GM18511 (cell line): ENCODE data around the gene DKK2.

Experiments used
- ATAC-seq: cut with Tn5 transposase; IDR thresholded peaks from one replicate; pipeline ENCODE4 v1.9.1; 2021; ENCODE audit warnings: mild to moderate bottlenecking, moderate library complexity; ENCODE audit not compliant: unreplicated experiment

DKK2 gene

DNA sequence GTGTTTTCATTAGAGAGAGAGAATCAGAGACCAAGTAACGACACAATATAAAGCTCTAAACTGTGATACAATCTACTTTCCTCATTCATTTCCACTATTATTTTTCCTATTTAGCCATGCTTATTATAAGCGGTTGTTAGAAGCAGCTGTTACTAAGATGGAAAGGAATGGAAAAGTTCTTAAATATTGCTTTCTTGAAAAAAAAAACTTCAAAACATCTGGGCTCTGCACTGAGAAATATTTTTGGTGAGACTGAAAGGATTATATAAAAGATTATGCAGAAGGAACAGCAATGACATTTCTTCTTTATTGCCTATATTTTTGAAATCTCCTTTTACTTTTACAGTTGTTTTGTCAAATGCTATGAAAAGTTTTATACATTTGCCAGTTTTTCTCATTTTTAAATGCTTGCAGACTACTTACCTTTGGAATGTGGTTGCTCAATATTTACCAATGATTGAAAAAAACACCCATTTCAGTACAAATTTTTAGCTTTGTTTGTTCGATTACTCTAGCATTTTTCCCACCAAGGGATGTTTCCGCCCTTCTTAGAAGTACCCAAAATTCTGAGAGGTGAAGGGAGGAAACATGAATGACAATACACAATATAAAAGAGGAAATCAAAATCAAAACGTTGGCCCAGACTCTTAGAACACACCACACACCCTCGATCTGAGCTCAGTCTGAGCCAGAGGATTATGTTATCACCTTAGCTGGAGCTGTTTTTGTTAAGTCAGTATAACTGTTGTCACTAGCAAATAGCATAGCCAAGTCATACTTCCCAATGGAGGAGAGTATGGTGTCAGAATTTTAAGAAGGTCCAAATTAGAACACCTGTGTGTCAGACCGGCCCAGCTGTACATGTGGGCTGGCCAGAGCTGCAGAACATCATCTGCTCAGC, 18.4 kb downstream of the DKK2 start:
- ATAC-seq: no peak

DNA sequence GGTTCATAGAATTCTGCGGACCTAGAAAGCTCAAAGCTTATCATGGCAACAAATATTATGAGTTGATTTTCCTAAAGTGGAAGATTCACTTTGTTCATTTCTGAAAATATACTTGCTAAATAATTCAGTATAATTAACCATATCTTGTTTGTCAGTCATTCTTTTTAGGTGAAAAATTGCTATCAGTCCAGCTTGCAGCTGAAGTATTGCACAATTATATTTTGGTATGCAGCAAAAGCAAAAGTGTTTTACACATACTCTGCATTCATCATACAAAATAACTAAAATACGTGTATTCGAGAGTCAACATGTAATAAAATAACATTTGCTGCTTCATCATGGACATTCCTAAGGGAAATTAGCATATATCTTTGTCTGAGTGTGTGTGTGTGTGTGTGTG, 24.8 kb downstream of the DKK2 start:
- no peak for ATAC-seq

DNA sequence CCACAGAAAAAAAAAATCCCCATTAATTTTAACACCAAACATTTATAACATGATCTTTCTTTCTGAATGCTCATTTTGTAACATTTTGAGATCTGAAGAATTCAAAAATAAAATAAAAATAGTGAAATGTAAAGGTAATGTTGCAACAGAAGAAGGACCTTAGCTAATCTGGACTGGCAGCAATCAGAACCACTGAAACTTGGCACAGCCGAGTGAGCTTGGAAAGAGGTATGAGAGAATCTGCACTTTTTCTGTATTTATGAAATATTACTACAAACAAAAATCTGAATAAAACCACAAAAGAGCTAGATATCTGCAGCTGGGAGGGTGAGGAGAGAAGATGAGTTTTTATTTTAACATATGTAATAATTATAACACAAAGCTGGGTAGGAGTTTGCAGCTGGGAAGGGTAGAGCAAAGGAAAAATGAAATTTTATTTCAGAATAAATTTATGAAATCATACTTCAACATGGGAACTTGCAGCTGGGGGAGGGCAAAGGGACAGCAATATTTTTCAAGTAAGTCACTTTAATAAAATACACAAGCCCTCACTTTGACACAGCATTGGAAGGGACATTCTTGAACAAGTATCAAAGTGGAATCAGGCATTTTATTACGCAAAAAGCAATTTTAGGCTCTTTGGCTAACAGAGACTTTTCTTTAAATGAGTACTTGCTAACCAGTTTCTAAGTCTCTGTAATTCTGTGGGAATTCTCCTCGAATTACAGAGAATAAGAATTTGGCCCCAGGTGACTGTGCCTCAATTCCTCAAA, 26.7 kb downstream of the DKK2 start:
- no peak for ATAC-seq

DNA sequence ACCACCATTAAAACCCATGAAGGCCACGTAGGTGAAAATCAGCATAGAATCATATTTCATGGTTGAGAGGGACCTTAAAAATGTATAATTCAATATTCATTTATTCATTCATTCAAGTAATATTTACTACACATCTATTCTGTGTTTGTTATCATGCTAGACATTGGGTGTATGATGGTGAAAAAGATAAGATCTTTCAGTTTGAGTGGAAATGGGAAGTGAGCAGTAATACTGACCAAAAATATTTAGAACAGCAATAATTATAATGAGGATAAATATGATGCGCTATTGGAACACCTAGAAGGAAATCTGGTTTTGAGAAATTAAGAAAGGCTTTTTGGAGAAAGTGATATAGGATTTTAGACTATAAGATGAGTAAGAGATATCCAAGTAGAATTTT, 28.0 kb downstream of the DKK2 start:
- no peak for ATAC-seq

DNA sequence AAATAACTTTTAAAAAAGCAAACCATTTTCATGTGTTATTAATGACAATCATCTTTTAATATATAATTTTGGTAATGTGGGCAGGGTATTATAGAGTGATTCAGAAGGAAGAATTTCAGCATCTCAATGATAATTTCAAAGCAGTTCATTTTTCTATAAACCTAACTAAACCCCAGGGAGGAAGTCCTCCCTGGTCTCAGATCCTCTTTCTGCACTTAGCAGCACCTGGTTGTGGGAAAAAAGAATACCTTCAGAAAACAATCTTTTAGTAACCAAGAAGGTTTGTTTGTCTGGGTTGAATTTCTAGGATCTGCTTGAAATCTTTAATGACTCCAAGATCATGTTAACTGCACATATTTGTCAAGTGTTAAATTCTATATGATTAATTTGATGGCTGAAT, 29.9 kb downstream of the DKK2 start:
- peak; percentile 71 for ATAC-seq

DNA sequence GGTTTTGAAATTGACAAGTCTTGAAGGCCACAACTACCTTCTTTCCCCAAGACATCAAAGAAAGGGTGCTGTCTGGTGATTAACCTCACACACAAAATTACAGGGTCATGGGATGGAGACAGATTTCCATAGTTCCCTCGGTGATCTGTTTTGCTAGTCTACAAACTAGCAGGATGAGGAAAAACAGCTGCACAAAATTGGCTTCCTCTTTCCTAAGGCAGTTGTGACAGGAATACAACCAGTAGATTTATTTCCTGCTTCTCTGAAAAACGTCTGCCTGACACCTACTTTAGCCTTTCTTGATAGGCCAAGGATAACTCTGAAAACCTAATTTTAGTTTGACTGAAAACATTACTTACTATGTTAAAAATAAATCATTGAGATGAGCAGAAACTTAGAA, 39.6 kb downstream of the DKK2 start:
- no peak for ATAC-seq

DNA sequence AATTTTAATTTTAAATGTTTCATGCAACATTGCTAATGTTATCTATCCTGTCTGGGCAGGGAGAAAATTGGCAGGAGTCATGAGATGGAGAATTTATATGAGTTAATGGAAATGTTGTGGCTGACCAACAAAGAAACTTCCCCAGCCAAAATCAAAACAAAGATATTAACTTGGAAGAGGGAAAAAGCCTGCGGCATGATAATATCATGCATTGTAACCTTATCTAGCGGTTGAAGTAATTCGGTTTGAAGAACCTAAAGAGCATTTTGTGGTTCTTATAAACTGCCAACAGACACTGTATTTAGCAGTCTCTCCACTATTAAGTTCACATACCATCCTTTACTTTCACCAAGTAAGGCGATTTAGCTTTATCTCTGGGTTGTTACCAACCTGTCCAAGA, 42.3 kb downstream of the DKK2 start:
- ATAC-seq: no peak

DNA sequence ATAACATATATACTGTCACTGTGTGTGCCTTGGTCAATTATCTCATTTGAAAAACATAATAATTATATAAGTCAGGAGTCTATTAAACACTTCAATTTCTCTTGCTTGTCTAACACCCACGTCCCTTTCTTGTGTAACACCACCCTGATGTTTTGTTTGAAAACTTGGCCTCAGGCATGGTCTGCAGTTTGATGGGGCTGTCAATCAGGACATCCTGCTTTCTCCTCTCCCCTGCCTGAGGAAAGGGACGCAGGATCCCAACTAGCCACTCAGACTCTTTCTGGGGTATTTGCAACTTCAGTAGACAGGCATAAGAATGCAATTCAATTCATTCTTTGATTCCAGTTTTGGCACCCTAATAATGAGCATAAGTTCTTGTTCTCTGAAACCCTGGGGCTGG, 48.8 kb downstream of the DKK2 start:
- ATAC-seq: no peak

DNA sequence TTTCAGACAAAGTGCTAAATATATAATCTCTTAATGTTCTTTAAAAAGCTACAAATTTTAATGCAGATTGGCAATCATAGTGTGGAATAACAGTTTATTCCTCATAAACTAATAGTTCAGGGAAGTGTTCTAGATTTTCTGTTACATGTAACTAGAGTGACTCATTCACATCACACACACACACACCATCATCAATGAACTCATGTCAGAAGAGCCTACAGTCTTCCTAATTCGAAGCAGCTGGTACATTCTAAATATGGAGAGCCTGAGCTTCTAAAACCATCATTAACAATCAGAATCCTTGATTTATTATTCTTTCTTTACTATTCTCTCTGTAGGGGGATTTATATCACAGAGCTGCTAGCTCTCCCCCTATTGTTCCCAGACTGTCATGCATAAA, 49.6 kb downstream of the DKK2 start:
- no peak for ATAC-seq

DNA sequence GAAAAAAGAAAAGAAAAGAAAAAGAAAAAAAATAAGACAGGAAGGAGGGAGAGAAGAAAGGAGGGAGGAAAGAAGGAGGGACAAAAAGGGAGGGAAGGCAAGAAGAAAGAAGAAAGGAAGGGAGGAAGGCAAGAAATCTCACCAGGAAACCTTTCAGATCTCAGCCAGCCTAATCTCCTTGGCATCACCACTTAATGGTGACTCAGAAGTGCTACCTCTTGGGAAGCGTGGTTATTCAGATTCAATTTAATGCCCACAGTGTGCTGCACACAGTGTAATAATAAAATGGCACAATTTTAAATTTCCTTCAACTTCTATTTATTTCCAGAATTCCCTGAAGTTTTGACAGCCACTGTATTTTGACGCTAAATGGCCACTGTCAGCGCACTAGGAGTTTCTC, 50.3 kb downstream of the DKK2 start:
- ATAC-seq: no peak

DNA sequence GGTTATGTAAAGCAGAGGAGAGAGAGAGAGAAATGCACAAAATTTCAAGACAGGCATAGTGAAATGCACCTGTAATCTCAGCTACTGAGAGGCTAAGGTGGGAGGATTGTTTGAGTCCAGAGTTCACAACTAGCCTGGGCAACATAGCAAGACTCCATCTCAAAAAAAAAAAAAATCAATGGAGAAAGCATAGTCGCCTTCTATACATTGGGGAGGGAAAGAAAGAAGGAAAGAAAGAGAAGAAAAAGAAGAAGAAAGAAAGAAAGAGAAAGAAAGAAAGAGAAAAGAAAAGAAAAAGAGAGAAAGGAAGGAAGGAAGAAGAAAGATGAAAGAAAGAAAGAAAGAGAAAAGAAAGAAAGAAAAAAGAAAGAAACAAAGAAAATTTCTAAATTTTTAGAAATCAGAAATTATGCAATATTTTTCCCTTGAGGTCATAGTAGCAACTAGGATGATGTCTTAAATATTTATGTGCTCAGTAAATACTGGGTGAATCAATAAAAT, 53.4 kb downstream of the DKK2 start:
- no peak for ATAC-seq

DNA sequence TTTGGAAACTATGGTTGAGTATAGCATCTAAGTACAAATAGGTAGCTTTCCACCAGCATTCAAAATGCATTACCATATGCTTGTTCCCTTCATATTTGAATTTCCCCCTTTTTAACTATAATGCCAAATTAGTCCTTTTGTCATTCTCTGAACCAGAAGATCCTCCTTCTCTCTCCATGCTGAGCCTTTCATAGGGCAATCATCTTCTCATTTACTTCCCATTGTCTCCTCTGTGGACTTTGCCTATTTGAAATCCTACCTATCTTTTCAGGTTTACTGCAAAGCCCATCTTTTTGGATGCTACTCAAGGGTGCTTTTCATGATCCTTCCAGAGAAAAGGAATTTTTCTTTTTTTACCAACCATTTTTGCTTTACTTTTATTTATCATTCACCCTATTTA, 54.7 kb downstream of the DKK2 start:
- ATAC-seq: no peak

DNA sequence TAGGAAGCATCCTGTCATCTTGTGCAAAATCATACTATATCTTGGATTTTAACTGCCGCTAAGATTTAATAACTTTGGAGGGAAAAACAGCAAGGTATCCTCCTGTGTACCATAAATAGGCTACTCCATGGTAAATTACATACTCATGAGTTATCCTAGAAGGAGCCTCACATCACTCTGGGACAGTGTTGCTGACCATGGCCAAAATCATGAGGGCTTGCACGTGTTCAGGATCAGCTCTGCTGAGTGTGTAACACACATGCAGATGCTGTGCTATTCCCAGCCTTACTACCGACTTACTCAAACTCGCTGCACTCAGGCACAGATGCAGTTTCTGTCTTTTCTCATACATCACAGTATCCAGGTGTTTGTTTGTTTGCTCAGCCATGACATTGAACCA, 56.6 kb downstream of the DKK2 start:
- ATAC-seq: no peak

DNA sequence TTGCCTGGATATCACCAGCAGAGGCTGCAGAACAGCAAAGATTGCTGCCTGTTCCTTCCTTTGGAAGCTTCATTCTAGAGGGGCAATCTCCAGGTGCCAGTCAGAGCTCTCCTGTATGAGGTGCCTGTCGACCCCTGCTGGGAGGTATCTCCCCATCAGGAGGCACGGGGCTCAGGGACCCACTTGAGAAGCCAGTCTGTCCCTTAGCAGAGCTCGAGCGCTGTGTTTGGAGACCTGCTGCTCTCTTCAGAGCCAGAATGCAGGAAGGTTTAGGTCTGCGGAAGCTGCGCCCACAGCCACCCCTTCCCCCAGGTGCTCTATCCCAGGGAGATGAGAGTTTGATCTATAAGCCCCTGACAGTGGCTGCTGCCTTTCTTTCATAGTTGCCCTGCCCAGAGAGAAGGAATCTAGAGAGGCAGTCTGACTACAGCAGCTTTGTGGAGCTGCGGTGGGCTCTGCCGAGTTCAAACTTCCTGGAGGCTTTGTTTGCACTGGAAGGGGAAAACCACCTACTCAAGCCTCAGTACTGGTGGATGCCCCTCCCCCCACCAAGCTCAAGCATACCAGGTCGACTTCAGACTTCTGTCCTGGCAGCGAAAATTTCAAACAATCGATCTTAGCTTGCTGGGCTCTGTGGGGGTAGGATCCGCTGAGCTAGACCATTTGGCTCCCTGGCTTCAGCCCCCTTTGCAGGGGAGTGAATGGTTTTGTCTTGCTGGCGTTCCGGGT, 57.9 kb downstream of the DKK2 start:
- no peak for ATAC-seq

DNA sequence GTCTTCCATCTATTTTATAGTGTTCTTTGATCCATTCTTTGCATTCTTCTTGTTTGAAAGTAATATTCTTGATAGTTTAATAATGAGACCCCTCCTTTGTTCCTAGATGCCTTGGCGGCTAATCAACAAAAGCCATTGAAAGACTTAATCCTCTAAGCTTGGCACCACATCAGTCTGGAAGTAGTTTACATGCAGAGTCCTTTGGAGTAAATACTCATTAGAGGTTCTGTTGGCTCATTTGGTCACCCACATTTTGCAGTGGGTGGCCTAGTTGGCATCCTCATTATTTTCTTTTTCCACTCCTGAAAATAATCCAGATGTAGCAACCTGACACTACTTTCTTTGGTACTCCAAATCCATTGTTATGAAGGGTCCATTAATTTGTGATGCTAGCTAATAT, 64.5 kb downstream of the DKK2 start:
- ATAC-seq: no peak

DNA sequence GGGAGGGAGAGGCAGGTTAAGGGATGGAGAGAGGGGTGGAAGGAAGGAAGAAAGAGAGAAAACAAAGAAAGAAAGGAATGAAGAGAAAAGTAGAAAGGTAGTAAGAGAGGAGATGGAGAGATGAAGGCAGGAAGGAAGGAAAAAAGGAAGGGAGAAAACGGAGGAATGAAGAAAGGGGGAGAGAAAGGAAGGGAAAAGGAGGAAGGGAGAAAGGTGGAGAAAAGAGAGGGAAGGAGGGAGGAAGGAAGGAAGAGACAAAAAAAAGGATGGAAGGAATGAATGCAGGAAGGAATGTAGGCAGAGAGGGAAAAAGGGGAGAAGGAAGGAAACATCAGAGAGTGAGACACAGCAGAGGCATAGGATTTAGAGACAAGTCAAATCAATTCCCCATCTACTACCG, 68.2 kb downstream of the DKK2 start:
- no peak for ATAC-seq

DNA sequence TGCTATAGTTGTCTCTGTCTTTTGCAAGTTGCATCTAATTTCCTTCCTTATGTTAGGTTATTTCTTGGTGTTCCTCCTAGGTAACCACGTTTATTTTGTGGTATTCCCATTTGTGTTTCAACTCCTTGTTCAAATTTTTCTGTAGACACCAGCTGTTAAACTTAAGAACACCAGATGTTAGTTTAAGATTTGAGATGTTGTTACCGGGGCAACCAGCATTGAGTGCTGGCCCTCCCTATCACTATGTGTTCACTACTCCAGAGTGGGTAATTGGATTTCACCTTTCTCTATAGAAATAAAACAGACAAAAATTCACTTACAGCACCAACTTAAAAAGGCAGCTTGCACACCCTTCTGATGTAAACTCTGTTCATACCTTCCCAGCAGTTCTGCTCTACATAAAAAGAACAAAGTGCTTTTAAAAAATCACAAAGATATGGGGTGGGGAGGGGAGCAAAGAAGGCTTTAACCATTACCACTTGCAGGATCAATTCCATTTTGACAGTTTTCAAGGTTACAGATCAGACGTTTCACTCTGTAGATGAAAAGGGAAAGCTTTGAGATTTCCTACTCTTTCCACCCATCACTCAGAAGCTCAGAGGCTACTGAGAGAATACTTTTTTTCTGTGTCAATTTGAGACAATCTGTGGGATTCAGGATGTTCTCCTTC, 82.9 kb downstream of the DKK2 start:
- ATAC-seq: no peak

DNA sequence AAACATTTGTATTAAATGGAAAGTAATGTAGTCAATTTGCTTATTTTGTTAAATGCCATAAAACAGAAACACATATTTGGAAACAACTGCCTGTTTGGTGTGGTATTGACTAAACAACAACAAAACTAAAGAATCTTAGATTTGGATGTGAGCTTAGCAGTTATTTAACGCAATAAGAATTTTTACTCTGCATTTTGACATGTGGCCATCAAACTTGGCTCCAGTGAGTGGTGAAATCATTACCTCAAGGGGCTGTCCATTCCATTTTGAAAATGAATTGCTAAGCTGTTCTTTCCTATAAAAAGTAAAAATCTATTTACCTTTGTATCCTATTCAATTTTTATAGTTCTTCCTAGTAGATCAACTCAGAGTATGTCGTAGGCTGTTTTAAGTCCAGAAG, 84.2 kb downstream of the DKK2 start:
- no peak for ATAC-seq

DNA sequence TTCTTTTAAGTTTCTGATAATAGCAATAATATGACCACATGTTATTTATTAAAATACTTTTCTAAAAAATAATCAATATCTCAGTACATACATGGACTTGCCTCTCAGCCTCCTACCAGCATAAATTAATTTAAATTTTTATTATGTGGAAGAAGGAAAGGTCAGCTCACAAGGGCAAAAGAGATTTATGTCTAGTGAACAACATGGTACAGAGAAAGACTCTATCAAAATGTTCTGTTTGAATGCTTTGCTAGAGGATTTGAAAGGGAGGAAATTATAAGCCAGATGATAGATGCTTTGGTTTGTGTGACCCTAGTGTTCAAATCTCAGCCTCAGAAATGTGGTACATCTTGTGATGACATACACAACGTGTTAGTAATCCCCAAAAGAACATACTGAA, 94.3 kb downstream of the DKK2 start:
- ATAC-seq: no peak

DNA sequence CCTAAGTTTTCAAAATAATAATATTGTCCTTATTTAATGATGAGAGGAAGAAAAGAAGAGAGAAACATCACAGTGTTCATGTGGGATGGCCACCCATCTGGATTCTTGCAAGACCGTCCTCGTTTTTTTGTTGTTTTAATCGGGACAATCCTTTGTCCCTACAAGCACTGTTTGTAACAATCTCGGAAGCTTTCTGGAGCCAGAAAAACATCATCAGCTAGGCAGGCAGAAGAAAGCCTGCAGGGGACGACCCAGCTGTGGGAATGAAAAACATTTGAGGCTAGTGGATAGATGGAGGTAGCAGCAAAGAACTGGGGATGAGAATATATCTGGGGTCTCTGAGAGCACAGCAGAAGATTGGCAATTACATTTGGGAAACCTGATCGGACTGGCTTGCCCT, 105.6 kb downstream of the DKK2 start:
- ATAC-seq: no peak

DNA sequence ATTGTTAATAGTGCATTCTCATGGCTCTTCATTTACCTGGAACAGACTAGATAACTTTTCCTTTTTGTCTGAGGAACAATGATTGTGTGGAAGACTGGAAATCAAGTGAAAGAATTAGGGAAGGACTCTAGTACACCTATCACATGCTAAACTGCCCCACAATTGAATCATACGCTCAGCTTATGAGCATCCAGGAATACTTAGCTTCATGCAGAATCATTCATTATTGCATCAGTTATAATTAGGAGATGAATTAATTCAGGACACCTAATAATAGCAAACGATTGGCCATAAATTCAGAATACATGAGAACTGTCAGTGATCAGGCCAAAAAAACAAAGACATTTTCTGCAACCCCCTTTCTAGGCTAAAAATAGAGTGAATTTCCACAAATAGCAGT, 106.9 kb downstream of the DKK2 start:
- ATAC-seq: no peak
